Measurements from ENCODE around the gene C2. TPM values are rescaled to one million over a fixed set of nuclear protein-coding genes. Genes with fewer than 3 reads are reported as not detected.

The C2 gene
- total RNA-seq, 4 donors from 2014 or later = 30.6 to 96.1 (median 46.0) TPM

DNA sequence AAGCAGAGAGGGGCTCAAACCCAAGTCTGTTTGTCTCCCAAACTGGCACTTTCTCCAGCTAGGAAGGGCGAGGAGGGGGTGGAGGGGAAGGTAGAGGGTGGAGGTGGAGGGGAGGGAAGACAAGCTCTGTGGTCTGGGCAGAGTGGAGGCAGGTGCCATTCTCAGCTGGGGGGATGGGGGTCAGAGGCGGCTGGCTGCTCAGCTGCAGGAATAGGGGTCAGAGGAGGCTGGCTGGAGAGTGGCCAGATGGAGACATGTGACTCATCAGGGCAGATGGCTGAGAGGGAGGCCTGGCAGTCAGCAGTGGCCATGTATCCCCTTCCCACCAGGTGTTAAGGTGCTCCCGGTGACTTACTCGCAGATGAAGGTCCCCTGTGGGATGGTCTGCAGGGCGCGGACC is 45.2 kb upstream of the C2 start:
- TF ChIP-seq, protein P1, sequence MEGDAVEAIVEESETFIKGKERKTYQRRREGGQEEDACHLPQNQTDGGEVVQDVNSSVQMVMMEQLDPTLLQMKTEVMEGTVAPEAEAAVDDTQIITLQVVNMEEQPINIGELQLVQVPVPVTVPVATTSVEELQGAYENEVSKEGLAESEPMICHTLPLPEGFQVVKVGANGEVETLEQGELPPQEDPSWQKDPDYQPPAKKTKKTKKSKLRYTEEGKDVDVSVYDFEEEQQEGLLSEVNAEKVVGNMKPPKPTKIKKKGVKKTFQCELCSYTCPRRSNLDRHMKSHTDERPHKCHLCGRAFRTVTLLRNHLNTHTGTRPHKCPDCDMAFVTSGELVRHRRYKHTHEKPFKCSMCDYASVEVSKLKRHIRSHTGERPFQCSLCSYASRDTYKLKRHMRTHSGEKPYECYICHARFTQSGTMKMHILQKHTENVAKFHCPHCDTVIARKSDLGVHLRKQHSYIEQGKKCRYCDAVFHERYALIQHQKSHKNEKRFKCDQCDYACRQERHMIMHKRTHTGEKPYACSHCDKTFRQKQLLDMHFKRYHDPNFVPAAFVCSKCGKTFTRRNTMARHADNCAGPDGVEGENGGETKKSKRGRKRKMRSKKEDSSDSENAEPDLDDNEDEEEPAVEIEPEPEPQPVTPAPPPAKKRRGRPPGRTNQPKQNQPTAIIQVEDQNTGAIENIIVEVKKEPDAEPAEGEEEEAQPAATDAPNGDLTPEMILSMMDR (IDR thresholded peaks at IDR 0.05) = no peak
- ATAC-seq (ENCODE audit: low FRiP score) = no peak

DNA sequence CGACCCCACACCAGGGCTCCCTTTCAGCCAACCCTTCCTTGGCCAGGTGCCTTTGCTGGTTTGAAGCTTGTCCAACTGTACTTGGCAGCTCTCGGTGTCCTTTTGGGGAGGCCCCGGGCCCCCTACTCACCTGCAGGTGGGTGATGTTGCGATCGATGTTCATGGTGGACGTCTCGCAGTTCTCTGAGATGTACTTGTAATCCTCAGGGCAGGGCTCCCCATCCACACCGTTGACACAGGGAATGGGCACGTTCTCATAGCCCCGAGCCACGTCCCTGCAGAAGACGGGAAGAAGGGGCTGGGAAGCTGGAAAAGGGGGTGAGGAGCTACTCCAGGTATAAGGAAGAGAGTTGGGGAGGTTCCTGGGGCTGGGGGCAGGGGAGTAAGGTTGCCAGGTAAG is 43.8 kb upstream of the C2 start:
- DNase-seq (ENCODE audit: low spot score) = no peak
- TF ChIP-seq, protein P1 (IDR thresholded peaks at IDR 0.05) = no peak
- ATAC-seq (ENCODE audit: low FRiP score) = no peak

More for the DNA sequence above, 45.2 kb upstream of the C2 start:
- no peak for DNase-seq (ENCODE audit: low spot score)

DNA sequence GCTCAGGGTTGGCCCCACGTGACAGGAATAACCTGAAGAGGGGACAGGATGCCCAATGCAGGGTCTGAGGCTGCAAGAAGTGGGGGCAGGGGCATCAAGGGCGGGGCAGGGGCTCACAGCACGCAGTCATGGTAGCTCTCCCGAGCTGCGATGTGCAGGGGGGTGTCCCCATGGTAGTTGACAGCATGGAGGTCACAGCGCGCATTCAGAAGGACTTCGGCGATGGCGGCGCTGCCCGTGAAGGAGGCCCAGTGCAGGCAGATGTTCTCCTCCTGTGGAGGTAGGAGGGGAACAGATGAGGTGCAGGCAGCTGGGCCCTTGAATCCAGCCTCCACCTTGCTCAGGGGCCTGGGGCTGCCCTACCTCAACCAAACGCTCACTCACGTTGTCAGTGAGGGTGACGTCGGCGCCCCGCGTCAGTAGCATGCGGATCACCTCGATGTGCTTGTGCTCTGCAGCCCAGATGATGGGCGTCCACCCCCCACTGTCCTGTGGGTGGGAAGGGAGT is 42.9 kb upstream of the C2 start:
- DNase-seq (ENCODE audit: low spot score) = no peak
- TF ChIP-seq, protein P1 (IDR thresholded peaks at IDR 0.05) = no peak
- no peak for ATAC-seq (ENCODE audit: low FRiP score)

DNA sequence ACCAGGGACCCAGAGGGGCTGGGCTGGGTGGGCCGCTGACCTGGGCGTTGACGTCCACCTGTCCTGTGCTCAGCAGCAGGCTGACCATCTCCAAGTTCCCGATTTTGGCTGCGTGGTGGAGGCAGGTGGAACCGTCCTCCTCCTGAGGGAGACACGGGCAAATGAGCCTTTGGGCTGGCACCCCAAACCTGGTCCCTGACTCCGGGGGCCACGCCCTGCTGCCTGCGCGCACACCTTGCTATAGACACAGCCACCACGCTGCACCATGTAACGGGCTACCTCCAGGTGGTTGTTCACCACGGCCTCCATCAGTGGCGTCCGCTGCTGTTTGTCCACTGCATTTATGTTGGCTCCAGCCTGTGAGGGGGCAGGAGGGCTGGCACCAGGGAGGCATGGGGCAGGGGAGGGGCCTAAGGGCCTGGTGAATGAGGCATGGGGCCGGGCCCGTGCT is 41.0 kb upstream of the C2 start:
- TF ChIP-seq, protein P1 (IDR thresholded peaks at IDR 0.05) = no peak
- ATAC-seq (ENCODE audit: low FRiP score) (no peak), DNase-seq (ENCODE audit: low spot score) (no peak)

DNA sequence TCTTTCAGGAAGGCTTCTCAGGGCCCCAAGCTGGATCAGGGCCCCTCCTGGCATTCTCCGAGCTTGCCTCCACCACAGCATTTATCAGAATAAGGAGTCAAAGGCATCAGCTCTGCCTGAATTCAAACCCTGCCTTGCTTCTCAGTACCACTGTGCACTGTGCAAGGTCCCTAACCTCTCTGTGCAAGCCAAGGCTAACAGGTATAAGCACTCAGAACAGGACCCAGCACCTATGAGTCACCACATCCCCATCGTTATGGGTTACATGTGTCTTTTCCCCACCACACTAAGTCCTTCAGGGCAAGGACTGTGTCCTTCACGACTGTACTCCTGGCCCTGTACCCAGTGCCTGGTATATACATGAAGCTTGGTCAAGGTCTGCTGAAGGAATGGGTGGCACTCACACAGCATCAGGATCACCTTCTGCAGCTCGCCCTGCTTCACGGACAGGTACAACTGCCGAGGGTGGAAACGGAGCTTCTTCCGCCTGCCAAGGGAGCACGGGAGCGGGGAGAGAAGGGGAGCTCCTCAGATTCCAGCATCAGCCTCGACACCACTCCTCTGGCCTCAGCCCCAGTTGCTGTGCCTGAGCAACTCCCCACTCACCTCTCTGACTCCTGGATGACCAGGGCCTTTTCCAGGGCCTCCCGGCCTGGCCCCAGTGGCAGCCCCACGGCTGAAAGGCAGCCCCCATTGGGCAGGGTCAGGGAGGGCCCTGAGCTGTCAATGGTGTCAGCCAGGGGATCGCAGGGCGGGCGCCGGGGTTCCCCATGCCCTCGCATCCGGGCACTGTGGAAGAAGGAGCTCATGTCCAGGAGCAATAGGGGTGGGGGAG is 40.1 kb upstream of the C2 start:
- ATAC-seq (ENCODE audit: low FRiP score) (no peak), DNase-seq (ENCODE audit: low spot score) (no peak)
- TF ChIP-seq, protein P1 (IDR thresholded peaks at IDR 0.05) = no peak

DNA sequence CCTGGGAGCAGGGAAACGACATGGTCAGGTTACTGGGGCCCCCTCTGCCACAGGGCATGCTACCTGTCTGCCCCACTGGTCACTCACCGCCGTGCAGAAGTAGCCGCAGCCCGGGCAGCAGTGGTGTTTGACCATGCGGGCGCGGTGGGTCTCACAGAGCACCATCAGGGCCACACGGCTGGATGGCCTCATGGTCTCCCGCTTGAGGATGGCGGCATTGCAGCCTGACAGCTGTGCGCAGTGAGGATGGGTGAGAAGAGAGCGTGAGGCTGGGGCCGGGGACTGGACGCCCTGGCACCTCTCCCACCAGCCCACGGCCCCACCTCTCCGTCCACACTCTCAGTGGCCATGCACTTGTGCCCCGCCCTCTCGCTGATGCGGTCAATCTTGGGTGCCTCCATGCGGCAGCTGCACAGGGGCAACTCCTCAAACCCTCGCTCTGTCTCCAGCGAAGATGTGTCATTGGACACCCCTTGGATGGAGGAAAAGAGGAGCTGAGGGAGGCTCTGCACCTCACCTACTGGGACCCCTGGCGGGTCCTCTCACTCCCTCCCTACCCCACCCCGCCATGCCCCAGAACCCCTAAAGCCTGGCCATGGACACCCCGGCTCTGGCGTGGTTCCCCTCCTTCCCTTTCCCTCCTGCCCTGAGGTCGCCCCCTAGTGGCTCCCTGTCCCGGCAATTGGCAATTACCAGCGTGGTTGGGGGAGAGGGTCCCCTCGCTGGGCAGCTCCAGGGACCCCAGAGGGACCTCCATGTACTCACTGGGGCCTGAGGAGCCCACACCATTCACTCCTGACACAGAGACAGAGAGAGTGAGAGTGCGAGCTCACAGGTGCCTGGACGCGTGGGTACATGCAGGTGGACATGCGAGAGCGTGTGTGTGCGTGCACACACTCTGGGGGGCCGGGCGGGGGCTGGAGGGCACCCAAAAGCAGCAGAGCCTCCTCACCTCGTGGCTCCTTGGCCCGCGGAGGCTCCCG is 39.0 kb upstream of the C2 start:
- ATAC-seq (ENCODE audit: low FRiP score) (no peak), DNase-seq (ENCODE audit: low spot score) (no peak)
- TF ChIP-seq, protein P1 (IDR thresholded peaks at IDR 0.05) = no peak
